ENCODE data around the gene ASPA.

The ASPA gene

DNA sequence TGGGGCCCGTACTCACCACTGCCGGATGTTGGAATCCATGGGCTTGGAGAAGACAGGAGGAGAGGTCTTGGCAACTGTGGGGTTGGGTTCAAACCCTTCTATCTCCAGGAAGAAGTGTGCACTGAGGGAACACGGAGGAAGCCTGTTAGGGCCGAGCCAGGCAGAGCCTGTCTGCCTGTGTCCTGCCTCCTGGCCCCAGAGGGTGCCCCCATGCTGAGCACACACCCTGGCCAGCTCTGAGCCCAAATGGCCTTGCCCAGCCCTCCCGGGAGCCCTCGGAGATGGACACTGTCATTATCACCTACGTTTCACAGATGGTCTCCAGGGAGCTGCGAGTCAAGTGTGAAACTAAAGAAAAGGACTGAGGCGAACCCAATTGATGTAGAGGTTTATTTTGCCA is 69.4 kb downstream of the ASPA start:
- no peak for DNase-seq (ENCODE audit: extremely low read depth, low read depth)
- TF ChIP-seq, protein P1, sequence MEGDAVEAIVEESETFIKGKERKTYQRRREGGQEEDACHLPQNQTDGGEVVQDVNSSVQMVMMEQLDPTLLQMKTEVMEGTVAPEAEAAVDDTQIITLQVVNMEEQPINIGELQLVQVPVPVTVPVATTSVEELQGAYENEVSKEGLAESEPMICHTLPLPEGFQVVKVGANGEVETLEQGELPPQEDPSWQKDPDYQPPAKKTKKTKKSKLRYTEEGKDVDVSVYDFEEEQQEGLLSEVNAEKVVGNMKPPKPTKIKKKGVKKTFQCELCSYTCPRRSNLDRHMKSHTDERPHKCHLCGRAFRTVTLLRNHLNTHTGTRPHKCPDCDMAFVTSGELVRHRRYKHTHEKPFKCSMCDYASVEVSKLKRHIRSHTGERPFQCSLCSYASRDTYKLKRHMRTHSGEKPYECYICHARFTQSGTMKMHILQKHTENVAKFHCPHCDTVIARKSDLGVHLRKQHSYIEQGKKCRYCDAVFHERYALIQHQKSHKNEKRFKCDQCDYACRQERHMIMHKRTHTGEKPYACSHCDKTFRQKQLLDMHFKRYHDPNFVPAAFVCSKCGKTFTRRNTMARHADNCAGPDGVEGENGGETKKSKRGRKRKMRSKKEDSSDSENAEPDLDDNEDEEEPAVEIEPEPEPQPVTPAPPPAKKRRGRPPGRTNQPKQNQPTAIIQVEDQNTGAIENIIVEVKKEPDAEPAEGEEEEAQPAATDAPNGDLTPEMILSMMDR (IDR thresholded peaks at IDR 0.05; ENCODE audit: low read depth, low read length), result no peak

DNA sequence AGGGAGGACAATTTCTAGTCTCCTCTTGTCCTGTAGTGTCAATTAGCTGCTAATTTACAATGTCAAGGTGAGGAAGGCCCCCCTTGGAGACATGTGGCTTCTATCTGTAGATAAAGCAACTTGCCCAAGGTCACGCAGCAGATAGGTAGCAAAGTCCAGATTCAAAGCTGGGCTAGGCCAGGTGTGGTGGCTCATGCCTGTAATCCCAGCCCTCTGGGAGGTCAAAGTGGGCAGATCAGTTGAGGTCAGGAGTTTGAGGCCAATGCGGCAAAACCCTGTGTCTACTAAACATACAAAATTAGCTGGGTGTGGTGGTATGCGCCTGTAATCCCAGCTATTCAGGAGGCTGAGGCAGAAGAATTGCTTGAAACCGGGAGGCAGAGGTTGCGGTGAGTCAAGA is 70.7 kb downstream of the ASPA start:
- TF ChIP-seq, protein P1 (IDR thresholded peaks at IDR 0.05; ENCODE audit: low read depth, low read length), result no peak
- DNase-seq (ENCODE audit: extremely low read depth, low read depth), result no peak

DNA sequence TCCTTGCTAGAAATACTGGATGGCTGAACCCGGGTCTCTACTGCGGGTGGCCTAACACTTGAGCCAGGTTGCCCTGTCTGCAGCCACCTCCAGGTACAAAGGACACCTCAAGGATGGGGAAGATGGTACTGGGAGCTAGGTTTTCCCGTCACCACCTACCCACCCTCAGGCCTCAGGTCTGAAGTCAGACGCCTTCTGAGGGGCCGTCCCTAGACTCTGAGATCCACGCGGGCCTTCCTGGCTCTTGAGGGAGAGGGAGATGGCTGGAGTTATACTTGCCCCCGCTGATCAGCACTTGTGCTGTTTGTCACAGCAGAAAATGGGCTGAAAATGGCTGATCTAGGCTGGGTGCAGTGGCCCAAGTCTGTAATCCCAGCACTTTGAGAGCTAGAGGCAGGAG is 71.2 kb downstream of the ASPA start:
- DNase-seq (ENCODE audit: extremely low read depth, low read depth), result no peak
- TF ChIP-seq, protein P1 (IDR thresholded peaks at IDR 0.05; ENCODE audit: low read depth, low read length), result no peak

DNA sequence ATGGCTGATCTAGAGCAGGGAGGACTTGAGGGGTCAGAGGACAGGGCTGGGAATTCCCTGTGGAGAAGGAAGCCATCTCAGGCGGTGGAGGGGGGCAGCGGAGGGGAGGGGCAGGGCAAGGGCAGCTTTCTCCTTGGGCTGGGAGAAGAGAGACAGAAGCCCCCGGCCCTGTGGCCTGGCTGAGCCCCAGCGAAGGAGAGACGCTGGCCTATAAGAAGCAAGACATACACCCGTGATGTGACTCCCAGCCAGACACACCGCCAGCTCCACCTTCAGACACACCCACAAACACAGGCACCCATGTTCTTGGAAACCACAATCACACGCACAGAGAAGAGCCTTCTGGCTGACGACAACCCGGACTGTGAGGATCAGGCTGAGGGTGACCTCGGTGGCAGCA is 71.8 kb downstream of the ASPA start:
- DNase-seq (ENCODE audit: extremely low read depth, low read depth), result no peak
- TF ChIP-seq, protein P1 (IDR thresholded peaks at IDR 0.05; ENCODE audit: low read depth, low read length), result no peak

DNA sequence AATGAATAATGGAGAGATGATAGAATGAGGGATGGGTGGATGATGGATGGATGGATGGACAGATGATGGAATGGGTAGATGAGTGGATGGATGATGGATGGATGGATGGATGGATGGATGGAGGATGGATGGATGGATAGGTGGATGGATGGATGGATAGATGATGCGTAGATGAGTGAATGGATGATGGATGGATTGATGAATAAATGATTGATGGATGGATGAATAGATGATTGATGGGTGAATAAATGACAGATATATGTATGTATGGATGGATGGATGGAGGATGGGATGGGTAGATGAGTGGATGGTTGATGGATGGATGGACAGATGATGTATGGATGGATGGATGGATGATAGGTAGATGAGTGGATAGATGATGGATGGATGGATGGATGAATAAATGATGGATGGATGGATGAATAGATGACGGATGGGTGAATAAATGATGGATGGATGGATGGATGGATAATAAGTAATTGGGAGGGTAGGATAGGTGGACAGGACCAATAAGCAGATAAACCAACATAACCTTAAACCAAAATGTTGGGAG is 73.9 kb downstream of the ASPA start:
- DNase-seq (ENCODE audit: extremely low read depth, low read depth), result no peak

DNA sequence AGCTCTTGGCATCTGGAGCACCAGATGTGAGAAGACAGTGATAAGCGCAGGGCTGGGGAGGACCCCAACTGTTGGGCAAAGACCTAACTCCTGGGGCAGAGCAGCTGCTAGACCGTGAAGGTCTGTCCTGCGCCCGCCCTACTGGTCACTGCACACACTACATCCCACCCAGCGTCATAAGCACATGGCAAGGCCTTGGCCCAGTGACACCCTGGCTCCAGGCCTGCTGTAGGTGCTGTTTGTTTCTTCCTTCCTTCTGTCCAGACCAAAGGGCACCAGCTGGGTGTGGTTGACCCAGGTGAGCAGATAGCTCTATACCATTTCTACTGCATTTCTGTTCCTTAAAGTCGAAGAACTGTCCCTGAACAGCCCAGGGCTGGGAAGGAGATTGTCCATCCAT is 75.4 kb downstream of the ASPA start:
- DNase-seq (ENCODE audit: extremely low read depth, low read depth), result no peak
- TF ChIP-seq, protein P1 (IDR thresholded peaks at IDR 0.05; ENCODE audit: low read depth, low read length), result no peak

More for the DNA sequence above, 73.9 kb downstream of the ASPA start:
- TF ChIP-seq, protein P1 (IDR thresholded peaks at IDR 0.05; ENCODE audit: low read depth, low read length), result no peak

DNA sequence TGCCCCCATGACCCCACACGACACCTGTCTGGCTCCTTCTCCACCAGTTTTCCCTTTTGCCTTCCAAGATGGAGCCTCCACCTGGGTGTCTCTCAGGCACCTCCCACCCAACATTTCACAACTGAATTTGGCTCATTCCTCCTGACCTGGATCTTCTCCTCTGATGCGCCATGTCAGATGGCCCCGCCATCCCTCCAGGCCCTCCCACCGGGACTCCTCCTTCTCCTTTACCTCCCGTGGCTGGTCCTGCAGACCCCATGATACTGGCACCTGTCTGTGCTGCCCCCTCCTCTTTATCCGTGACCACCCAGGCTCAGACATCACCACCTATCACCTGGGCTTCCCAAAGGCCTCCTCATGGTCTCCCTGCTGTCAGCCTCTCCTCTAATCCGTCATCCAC is 77.1 kb downstream of the ASPA start:
- no peak for DNase-seq (ENCODE audit: extremely low read depth, low read depth)
- TF ChIP-seq, protein P1 (IDR thresholded peaks at IDR 0.05; ENCODE audit: low read depth, low read length), result no peak

Data from AG09319 (cell line).